NB4 (cell line): Measurements from ENCODE around the gene AURKA.
"Not testable (repeated sequence)": the region's sequence is repeated elsewhere in the genome, so short reads cannot be mapped to it uniquely, and the experiment has no call there.

Source experiments
- MYC ChIP-seq: IDR thresholded peaks from 2 replicates; pipeline ENCODE4 v1.6.1; 2011; ENCODE audit warnings: low read depth, low read length
- POLR2A ChIP-seq: IDR thresholded peaks from 2 replicates; pipeline ENCODE4 v1.6.1; 2011; ENCODE audit warnings: mild to moderate bottlenecking; ENCODE audit not compliant: insufficient read length; ENCODE audit errors: extremely low read depth
- TF ChIP-seq, protein P1 (sequence below): IDR thresholded peaks from one replicate; pipeline ENCODE4 v1.5.1; 2012; ENCODE audit warnings: low read depth, low read length

DNA sequence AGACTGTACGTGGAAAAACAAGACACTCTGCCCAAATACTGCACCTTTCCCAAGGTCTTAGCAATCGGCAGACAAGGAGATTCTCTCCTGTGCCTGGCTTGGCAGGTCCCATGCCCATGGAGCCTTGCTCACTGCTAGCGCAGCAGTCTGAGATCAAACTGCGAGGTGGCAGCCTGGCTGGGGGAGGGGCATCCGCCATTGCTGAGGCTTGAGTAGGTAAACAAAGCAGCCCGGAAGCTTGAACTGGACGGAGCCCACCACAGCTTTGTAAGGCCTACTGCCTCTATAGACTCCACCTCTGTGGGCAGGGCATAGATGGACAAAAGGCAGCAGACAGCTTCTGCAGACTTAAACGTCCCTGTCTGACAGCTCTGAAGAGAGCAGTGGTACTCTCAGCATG, 55.3 kb downstream of the AURKA start:
- TF ChIP-seq, protein P1, sequence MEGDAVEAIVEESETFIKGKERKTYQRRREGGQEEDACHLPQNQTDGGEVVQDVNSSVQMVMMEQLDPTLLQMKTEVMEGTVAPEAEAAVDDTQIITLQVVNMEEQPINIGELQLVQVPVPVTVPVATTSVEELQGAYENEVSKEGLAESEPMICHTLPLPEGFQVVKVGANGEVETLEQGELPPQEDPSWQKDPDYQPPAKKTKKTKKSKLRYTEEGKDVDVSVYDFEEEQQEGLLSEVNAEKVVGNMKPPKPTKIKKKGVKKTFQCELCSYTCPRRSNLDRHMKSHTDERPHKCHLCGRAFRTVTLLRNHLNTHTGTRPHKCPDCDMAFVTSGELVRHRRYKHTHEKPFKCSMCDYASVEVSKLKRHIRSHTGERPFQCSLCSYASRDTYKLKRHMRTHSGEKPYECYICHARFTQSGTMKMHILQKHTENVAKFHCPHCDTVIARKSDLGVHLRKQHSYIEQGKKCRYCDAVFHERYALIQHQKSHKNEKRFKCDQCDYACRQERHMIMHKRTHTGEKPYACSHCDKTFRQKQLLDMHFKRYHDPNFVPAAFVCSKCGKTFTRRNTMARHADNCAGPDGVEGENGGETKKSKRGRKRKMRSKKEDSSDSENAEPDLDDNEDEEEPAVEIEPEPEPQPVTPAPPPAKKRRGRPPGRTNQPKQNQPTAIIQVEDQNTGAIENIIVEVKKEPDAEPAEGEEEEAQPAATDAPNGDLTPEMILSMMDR, result not testable (repeated sequence)
- TF ChIP-seq POLR2A, MYC: not testable (repeated sequence)
